Measurements from ENCODE around the gene CCDC148.

- no peak for TF ChIP-seq SIN3A (IDR thresholded peaks at IDR 0.05; ENCODE audit: borderline replicate concordance, insufficient read depth, low read length)
- TF ChIP-seq TAF1 (IDR thresholded peaks at IDR 0.05; ENCODE audit: borderline replicate concordance, insufficient read depth, low read length): no peak
- no peak for TF ChIP-seq REST (IDR thresholded peaks at IDR 0.05; ENCODE audit: insufficient read depth in 1 of 2, low read depth in 2 of 2, low read length in 2 of 2)
- no peak for TF ChIP-seq POLR2AphosphoS5 (IDR thresholded peaks at IDR 0.05; ENCODE audit: low read depth, low read length)
Measured at GRCh38 chr2:158395166-158395565, 61.4 kb downstream of the CCDC148 start.
